DOHH2 (cell line): ENCODE data around the gene COL8A2.

Experiments used
- H3F3A ChIP-seq: fragments of 200-600 bp; sonication (generic), shearing (Covaris generic); 2 replicates; pipeline ENCODE4 v1.6.0; 2016; ENCODE audit warnings: antibody characterized with exemption, mild to moderate bottlenecking; ENCODE audit not compliant: control insufficient read depth, insufficient read depth
- H3K27ac ChIP-seq: fragments of 200-600 bp; sonication (generic); 2 replicates; pipeline ENCODE4 v1.5.1; 2014; ENCODE audit warnings: low read depth, mild to moderate bottlenecking, low read length, moderate library complexity
- H3K27me3 ChIP-seq: fragments of 200-600 bp; sonication (generic); 2 replicates; pipeline ENCODE4 v1.6.1; 2014; ENCODE audit warnings: mild to moderate bottlenecking, low read length, mixed read lengths; ENCODE audit not compliant: control insufficient read depth
- H3K36me3 ChIP-seq: fragments of 200-600 bp; sonication (generic); 2 replicates; pipeline ENCODE4 v1.6.1; 2014; ENCODE audit warnings: mild to moderate bottlenecking, low read length, moderate library complexity, mixed read lengths; ENCODE audit not compliant: control insufficient read depth
- H3K4me1 ChIP-seq: fragments of 200-600 bp; sonication (generic); 2 replicates; pipeline ENCODE4 v1.6.1; 2014; ENCODE audit warnings: mild to moderate bottlenecking, low read length, mixed read lengths; ENCODE audit not compliant: control insufficient read depth
- H3K4me2 ChIP-seq: fragments of 200-600 bp; sonication (generic); 2 replicates; pipeline ENCODE4 v1.6.0; 2014; ENCODE audit warnings: mild to moderate bottlenecking, low read length, moderate library complexity
- H3K4me3 ChIP-seq: fragments of 200-600 bp; sonication (generic); 2 replicates; pipeline ENCODE4 v1.5.1; 2014; ENCODE audit warnings: mild to moderate bottlenecking, low read length, mixed read lengths
- H3K79me2 ChIP-seq: fragments of 200-600 bp; sonication (generic); 2 replicates; pipeline ENCODE4 v1.6.1; 2014; ENCODE audit warnings: mild to moderate bottlenecking, low read length, mixed read lengths; ENCODE audit not compliant: control insufficient read depth
- H3K9me2 ChIP-seq: fragments of 200-600 bp; sonication (generic); replicated peaks from 2 replicates; pipeline ENCODE4 v1.6.1; 2014; ENCODE audit warnings: mild to moderate bottlenecking, low read length, mixed read lengths; ENCODE audit not compliant: control insufficient read depth
- H3K9me3 ChIP-seq: fragments of 200-600 bp; sonication (generic); 2 replicates; pipeline ENCODE4 v1.6.1; 2014; ENCODE audit warnings: antibody characterized with exemption, low read length, mixed read lengths; ENCODE audit not compliant: control insufficient read depth, insufficient read depth
- H4K20me1 ChIP-seq: fragments of 200-600 bp; sonication (generic); 2 replicates; pipeline ENCODE4 v1.6.0; 2014; ENCODE audit warnings: low read depth, mild to moderate bottlenecking, antibody characterized with exemption, low read length, moderate library complexity; ENCODE audit not compliant: control insufficient read depth, insufficient read depth
- CTCF ChIP-seq: fragments of 200-600 bp; sonication (generic); IDR thresholded peaks from one replicate; pipeline ENCODE4 v1.5.1; 2014; ENCODE audit warnings: antibody characterized with exemption, mild to moderate bottlenecking, low read depth, low read length; ENCODE audit not compliant: poor library complexity, severe bottlenecking
- EZH2phosphoT487 ChIP-seq: fragments of 200-600 bp; sonication (generic); IDR thresholded peaks from 2 replicates; pipeline ENCODE4 v1.6.1; 2017; ENCODE audit warnings: borderline replicate concordance, mild to moderate bottlenecking, antibody characterized with exemption, low read length, moderate library complexity, mixed read lengths

COL8A2 gene

GRCh38 chr1:36108314-36108713, 16.7 kb downstream of the COL8A2 start:
- no peak overlapping the region for H3K27ac ChIP-seq
- no peaks in the 10 kb centered on the region for H3K9me3 ChIP-seq
- no peaks in the 10 kb centered on the region for H3K9me2 ChIP-seq
- H3K4me3 ChIP-seq: no peak overlapping the region
- no peaks in the 10 kb centered on the region for H4K20me1 ChIP-seq
- no peaks in the 10 kb centered on the region for H3K27me3 ChIP-seq
- H3K36me3 ChIP-seq: no peaks in the 10 kb centered on the region
- H3F3A ChIP-seq: no peaks in the 10 kb centered on the region
- no peaks in the 10 kb centered on the region for H3K4me1 ChIP-seq
- no peak for TF ChIP-seq EZH2phosphoT487
- no peak for TF ChIP-seq CTCF
- no peak overlapping the region for H3K4me2 ChIP-seq
- no peaks in the 10 kb centered on the region for H3K79me2 ChIP-seq

- Histone ChIP-seq H3K27ac (no peak overlapping the region), H3K27me3 (no peaks in the 10 kb centered on the region), H3F3A (no peaks in the 10 kb centered on the region), H3K4me1 (no peaks in the 10 kb centered on the region), H3K9me2 (no peaks in the 10 kb centered on the region), H3K4me2 (no peak overlapping the region), H3K36me3 (no peaks in the 10 kb centered on the region), H3K9me3 (no peaks in the 10 kb centered on the region), H3K4me3 (no peak overlapping the region), H4K20me1 (no peaks in the 10 kb centered on the region), H3K79me2 (no peaks in the 10 kb centered on the region)
- TF ChIP-seq CTCF (no peak), EZH2phosphoT487 (no peak)
Observed at GRCh38 chr1:36107394-36107793, 17.6 kb downstream of the COL8A2 start.

GRCh38 chr1:36106269-36106668, 18.8 kb downstream of the COL8A2 start:
- Histone ChIP-seq H3K4me3 (no peak overlapping the region), H3K79me2 (no peaks in the 10 kb centered on the region), H3K4me1 (no peaks in the 10 kb centered on the region), H3F3A (no peaks in the 10 kb centered on the region), H3K27ac (no peak overlapping the region), H3K9me2 (no peaks in the 10 kb centered on the region), H3K36me3 (no peaks in the 10 kb centered on the region), H4K20me1 (no peaks in the 10 kb centered on the region), H3K9me3 (no peaks in the 10 kb centered on the region), H3K27me3 (no peaks in the 10 kb centered on the region), H3K4me2 (no peak overlapping the region)
- TF ChIP-seq CTCF: no peak

- H3K79me2 ChIP-seq: no peaks in the 10 kb centered on the region
- TF ChIP-seq CTCF: no peak
- TF ChIP-seq EZH2phosphoT487: no peak
- no peaks in the 10 kb centered on the region for H3K27me3 ChIP-seq
- H3K36me3 ChIP-seq: no peaks in the 10 kb centered on the region; the same call in 1 of the 2 replicates
- H3K9me3 ChIP-seq: no peaks in the 10 kb centered on the region
- H3K4me1 ChIP-seq: peaks cover 4% of the 10 kb centered on the region
- no peak overlapping the region for H3K27ac ChIP-seq
- no peaks in the 10 kb centered on the region for H3K9me2 ChIP-seq
- no peak overlapping the region for H3K4me2 ChIP-seq
- no peak overlapping the region for H3K4me3 ChIP-seq
- no peaks in the 10 kb centered on the region for H4K20me1 ChIP-seq
- peaks cover 2% of the 10 kb centered on the region; the same call in 1 of the 2 replicates for H3F3A ChIP-seq
Observed at GRCh38 chr1:36101546-36101945, 23.5 kb downstream of the COL8A2 start.
